Measurements from ENCODE around the gene BCAS3. TPM values are rescaled to one million over a fixed set of nuclear protein-coding genes. Genes with fewer than 3 reads are reported as not detected.

BCAS3 gene
- polyA plus RNA-seq, 1 donor from 2014 or later, result 21.6 TPM

- H3K9ac ChIP-seq (ENCODE audit: low read length), result no peak overlapping the region
- H4K20me1 ChIP-seq (ENCODE audit: insufficient read depth), result no peaks in the 10 kb centered on the region
- H3K9me2 ChIP-seq (ENCODE audit: insufficient read depth, low read length), result no peaks in the 10 kb centered on the region
- no peaks in the 10 kb centered on the region for H3K9me3 ChIP-seq (ENCODE audit: low read length)
- no peaks in the 10 kb centered on the region for H3K79me2 ChIP-seq (replicated peaks; ENCODE audit: insufficient read depth, low read length)
- no peak for TF ChIP-seq REST (IDR thresholded peaks at IDR 0.05; ENCODE audit: borderline replicate concordance)
- TF ChIP-seq MXI1 (conservative IDR thresholded peaks at IDR 0.05; ENCODE audit: poor library complexity, severe bottlenecking), result no peak
- TF ChIP-seq CTCF (IDR thresholded peaks at IDR 0.05; ENCODE audit: poor library complexity, severe bottlenecking), result no peak
- no peak for TF ChIP-seq RAD21 (conservative IDR thresholded peaks at IDR 0.05)
- TF ChIP-seq EZH2 (IDR thresholded peaks at IDR 0.05; ENCODE audit: borderline replicate concordance, insufficient read depth, low read length, poor library complexity, severe bottlenecking), result no peak
- no peak for TF ChIP-seq EP300 (conservative IDR thresholded peaks at IDR 0.05; ENCODE audit: poor library complexity, severe bottlenecking)
- no peak for TF ChIP-seq TAF1 (IDR thresholded peaks at IDR 0.05; ENCODE audit: low read depth)
- TF ChIP-seq POLR2AphosphoS5 (IDR thresholded peaks at IDR 0.05), result no peak
- no peak for TF ChIP-seq SMC3 (conservative IDR thresholded peaks at IDR 0.05; ENCODE audit: poor library complexity)
- H3K36me3 ChIP-seq (ENCODE audit: insufficient read depth, low read length), result no peaks in the 10 kb centered on the region
- H2AFZ ChIP-seq (ENCODE audit: low read depth, low read length), result no peak overlapping the region
- H3K27me3 ChIP-seq (ENCODE audit: insufficient read depth, low read depth, low read length), result no peaks in the 10 kb centered on the region
- H3K4me3 ChIP-seq (ENCODE audit: low read length), result no peak overlapping the region
- H3K27ac ChIP-seq (ENCODE audit: low read length), result no peak overlapping the region
- no peaks in the 10 kb centered on the region for H3F3A ChIP-seq (ENCODE audit: insufficient read depth, low read length, poor library complexity, severe bottlenecking)
- H3K4me2 ChIP-seq (ENCODE audit: low read length), result no peak overlapping the region
Measured at GRCh38 chr17:61221597-61222471, 544.2 kb downstream of the BCAS3 start.

GRCh38 chr17:61223725-61224124 lies 546.1 kb downstream of the BCAS3 start:
- no peaks in the 10 kb centered on the region for H4K20me1 ChIP-seq (ENCODE audit: insufficient read depth)
- H3K4me2 ChIP-seq (ENCODE audit: low read length), result no peak overlapping the region
- no peaks in the 10 kb centered on the region for H3F3A ChIP-seq (ENCODE audit: insufficient read depth, low read length, poor library complexity, severe bottlenecking)
- H3K9me2 ChIP-seq (ENCODE audit: insufficient read depth, low read length), result no peaks in the 10 kb centered on the region
- H3K36me3 ChIP-seq (ENCODE audit: insufficient read depth, low read length), result no peaks in the 10 kb centered on the region
- H3K27me3 ChIP-seq (ENCODE audit: insufficient read depth, low read depth, low read length), result no peaks in the 10 kb centered on the region
- no peak overlapping the region for H2AFZ ChIP-seq (ENCODE audit: low read depth, low read length)
- no peak overlapping the region for H3K9ac ChIP-seq (ENCODE audit: low read length)
- no peaks in the 10 kb centered on the region for H3K9me3 ChIP-seq (ENCODE audit: low read length)
- no peaks in the 10 kb centered on the region for H3K79me2 ChIP-seq (replicated peaks; ENCODE audit: insufficient read depth, low read length)
- no peak overlapping the region for H3K27ac ChIP-seq (ENCODE audit: low read length)
- TF ChIP-seq CTCF (IDR thresholded peaks at IDR 0.05; ENCODE audit: poor library complexity, severe bottlenecking), result no peak
- TF ChIP-seq REST (IDR thresholded peaks at IDR 0.05; ENCODE audit: borderline replicate concordance), result no peak
- TF ChIP-seq POLR2AphosphoS5 (IDR thresholded peaks at IDR 0.05), result no peak
- no peak for TF ChIP-seq EP300 (conservative IDR thresholded peaks at IDR 0.05; ENCODE audit: poor library complexity, severe bottlenecking)
- TF ChIP-seq EZH2 (IDR thresholded peaks at IDR 0.05; ENCODE audit: borderline replicate concordance, insufficient read depth, low read length, poor library complexity, severe bottlenecking), result no peak
- no peak for TF ChIP-seq MXI1 (conservative IDR thresholded peaks at IDR 0.05; ENCODE audit: poor library complexity, severe bottlenecking)
- no peak for TF ChIP-seq TAF1 (IDR thresholded peaks at IDR 0.05; ENCODE audit: low read depth)
- no peak for TF ChIP-seq SMC3 (conservative IDR thresholded peaks at IDR 0.05; ENCODE audit: poor library complexity)
- no peak for TF ChIP-seq RAD21 (conservative IDR thresholded peaks at IDR 0.05)
- H3K4me3 ChIP-seq (ENCODE audit: low read length), result no peak overlapping the region
